OCI-LY3 (cell line): Measurements from ENCODE around the gene CBLL1.

Experiments used
- CTCF ChIP-seq: fragments of 200-600, 300-600 bp; sonication (generic); IDR thresholded peaks from 2 replicates; pipeline ENCODE4 v1.5.1; 2014; ENCODE audit warnings: antibody characterized with exemption, low read length, low read depth
- EZH2phosphoT487 ChIP-seq: fragments of 200-600 bp; shearing (Covaris generic); IDR thresholded peaks from 2 replicates; pipeline ENCODE4 v1.6.1; 2018; ENCODE audit warnings: antibody characterized with exemption, mixed run types, low read depth

- TF ChIP-seq CTCF (no peak), EZH2phosphoT487 (no peak)
Measured at GRCh38 chr7:107767391-107767790, 23.4 kb downstream of the CBLL1 start.
